GM19438 (cell line): ENCODE data around the gene THSD7B.
"Not testable (repeated sequence)": the region's sequence is repeated elsewhere in the genome, so short reads cannot be mapped to it uniquely, and the experiment has no call there.

Source experiments
- ATAC-seq: cut with Tn5 transposase; IDR thresholded peaks from one replicate; pipeline ENCODE4 v1.9.1; 2021; ENCODE audit warnings: low read depth; ENCODE audit not compliant: unreplicated experiment

THSD7B gene

DNA sequence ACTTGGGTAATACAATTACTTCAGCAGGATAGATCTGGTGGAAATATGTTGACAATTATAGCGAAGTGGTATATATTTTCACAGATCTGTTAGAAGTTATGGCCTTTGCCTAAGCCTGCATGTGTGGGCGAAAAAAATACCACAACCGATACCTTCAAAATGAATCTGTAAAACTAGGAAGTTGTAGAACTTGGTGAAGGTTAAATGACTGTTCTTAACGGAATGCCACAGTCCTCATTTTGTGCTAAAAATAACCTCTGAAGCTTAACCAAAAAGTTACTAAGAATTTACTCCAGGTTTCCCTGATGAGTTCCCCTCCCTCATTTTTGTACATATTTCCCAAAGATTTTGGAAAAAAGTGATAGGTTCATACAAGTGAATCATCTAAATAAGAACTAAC, 550.7 kb downstream of the THSD7B start:
- ATAC-seq: no peak

DNA sequence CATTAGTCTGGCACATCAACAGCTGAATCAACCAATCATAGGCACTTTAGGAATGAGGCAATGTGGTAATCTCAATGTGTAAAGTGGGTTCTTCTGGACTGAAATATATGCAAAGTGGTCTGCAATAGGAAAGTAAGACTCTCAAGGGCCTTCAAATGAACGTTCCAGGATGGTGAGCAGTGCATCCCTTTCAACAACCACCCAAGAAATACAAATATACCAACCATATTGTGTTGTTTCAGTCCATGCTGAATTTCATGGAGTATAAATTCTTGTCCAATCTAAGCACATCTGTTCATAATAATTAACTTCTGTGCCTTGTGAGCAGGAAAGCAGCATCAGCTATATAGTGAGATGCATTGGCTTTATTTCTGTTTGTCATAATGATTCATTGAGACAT, 556.2 kb downstream of the THSD7B start:
- ATAC-seq: no peak

DNA sequence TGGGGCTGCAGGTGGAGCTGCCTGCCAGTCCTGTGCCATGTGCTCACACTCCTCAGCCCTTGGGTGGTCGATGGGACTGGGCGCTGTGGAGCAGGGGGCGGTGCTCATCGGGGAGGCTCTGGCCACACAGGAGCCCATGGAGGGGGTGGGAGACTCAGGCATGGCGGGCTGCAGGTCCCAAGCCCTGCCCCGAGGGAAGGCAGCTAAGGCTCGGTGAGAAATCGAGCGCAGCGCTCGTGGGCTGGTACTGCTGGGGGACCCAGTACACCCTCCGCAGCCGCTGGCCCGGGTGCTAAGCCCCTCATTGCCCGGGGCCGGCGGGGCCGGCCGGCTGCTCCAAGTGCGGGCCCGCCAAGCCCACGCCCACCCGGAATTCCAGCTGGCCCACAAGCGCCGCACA, 566.2 kb downstream of the THSD7B start:
- not testable (repeated sequence) for ATAC-seq

DNA sequence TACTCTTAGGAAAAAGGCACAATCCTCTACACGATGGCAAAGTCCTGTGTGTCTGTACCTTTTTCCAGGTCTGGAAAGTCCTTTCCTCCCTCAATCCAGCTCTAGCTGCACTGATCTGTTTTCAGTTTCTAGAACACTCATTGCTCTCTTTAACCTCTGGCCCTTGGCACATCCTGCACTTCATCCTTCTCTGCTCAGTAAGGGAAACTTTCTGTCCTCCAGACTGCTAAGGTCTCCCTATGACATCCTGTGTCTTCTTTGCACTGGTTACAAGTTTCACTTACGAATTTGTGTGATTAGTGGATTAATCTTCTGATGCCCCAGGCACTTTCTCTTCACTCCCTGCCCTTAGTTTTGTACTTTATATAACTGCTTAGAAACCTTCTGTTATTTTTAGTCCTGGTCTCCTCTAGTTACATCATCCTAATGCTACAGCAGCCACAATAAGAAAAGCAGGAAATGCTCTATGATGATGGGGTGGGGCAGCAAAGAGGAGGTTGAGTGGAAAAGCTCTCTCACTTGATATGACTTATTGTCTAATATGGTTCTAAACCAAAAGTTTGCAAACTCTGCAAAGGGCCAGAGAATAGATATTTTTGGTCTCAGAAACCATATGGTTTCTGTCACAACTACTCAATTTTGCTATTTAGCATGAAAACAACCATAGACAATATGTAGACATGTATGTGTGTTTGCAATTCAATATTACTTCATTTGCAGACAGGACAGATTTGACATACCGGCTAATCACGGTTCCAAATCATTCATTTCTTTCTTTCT, 568.2 kb downstream of the THSD7B start:
- no peak for ATAC-seq

DNA sequence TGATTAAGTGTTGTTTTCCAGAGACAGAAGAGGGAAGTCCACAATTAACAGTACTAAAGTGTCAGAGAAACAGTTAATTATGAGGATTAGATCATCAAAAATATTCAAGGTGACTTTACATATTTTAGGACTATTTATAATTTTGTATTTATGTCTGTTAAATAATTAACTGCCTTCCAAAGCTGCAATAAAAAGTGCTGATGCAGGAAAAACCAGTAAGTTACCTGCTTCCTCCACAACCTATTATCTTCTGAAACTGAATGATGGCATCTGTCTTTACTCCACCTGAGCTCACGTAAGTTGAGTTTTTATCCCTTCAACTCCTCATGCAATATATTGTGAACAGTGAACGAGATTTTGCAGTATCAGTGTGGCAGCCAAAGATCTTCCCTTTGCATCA, 570.7 kb downstream of the THSD7B start:
- ATAC-seq: no peak

DNA sequence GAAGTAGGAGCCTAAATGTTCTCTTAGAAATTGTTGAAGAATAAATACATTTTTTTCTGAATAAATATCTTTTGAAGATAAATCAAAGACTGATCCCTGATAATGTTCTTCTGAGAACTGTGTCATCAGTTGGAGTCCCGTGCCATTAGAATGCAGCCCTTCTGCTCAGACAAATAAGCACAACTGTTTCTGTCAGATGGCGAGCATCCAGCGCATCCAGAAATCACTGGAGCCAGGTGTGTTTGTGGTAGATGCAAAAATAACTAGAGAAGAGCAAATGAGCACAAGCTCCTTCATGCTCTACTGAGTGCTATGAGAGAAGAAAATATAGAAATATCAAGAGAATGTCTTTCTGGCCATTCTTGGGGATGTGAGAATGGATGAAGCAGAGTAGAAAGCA, 573.7 kb downstream of the THSD7B start:
- ATAC-seq: no peak

DNA sequence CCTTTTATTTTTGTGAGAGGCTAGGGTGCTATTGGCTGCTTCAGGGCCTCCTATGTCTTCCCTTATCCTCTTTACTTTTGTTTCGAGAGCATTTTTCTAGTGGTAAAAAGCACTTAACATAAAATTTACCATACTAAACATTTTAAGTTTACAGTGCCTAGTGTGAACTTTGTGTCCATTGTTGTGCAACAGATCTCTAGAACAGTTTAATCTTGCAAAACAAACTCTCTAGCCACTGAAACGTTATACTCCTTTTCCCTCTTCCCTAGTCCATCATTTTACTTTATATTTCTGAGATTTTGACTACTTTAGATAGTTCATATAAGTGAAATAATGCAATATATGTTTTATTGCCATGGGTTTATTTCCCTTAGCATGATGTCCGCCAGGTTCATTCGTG, 580.6 kb downstream of the THSD7B start:
- no peak for ATAC-seq

DNA sequence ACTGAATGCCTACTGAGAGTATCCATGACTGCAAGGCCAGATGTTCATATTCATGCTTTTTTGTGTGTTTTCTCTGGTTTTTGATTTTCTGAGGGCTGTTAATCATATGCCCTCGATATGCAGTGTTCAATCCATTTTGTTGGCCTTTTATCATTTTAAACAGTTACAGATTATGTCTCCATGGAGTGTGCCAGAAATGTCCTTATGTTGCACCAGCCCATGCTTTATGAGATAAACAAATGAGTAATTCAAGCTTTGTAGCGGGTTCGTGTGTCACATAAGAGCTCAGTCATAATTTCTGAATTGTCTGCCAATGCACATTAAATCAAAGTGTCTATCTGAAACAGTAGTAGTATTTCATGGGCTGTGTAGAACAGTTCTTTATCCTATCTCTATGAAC, 583.0 kb downstream of the THSD7B start:
- no peak for ATAC-seq

DNA sequence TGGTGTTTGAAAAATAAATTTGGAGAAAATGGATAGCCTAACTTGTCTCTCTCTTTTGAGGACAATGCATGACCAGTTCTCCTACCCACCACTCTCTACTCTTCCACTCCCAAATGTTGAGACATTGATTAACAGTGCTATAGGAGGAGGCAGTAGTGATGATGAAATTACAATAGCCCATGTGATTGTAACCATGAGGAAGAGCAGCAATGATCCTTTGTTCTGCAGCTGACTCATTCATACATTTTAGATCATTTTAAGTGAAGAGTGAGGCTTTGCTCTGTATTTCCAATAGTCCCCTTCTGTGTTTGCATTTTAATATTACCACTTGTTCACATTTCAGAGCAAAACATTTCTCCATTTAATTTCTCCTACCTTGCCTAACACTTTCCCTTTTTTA, 592.3 kb downstream of the THSD7B start:
- ATAC-seq: no peak

DNA sequence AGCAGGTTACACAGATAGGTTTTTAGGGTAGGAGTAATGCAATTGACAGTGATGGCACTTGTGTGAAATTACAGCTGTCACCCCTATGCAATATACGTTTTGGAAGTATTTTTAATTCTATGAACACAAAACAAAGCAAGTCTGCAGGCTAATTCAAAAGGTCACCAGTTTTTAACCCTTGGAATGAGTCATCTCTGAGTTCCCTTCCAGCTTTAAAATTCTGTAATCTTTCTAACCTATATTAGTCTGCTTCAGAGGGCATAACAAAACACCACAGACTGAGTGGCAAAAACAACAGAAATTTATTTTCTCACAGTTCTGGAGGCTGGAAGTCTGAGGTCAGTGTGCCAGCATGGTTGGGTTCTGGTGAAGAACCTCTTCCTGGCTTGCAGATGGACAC, 602.0 kb downstream of the THSD7B start:
- ATAC-seq: no peak

DNA sequence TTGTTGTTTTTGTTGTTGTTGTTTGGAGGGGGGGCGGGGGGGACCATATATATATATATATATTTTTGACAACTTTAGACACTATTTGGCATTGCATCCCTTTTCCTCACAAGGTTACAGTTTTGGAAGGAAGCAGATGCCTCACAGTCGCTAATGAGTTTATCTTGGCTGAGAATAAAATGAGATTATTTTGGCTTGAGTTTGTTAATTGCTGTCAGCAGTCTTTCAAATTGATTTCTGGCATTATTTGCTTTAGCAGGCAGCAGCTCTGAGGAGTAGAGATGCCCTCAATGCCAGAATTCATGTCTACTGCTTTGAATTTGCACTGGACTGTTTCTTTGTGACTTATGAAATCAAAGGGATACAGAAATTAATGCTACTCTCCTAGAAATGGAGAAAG, 603.8 kb downstream of the THSD7B start:
- ATAC-seq: no peak

DNA sequence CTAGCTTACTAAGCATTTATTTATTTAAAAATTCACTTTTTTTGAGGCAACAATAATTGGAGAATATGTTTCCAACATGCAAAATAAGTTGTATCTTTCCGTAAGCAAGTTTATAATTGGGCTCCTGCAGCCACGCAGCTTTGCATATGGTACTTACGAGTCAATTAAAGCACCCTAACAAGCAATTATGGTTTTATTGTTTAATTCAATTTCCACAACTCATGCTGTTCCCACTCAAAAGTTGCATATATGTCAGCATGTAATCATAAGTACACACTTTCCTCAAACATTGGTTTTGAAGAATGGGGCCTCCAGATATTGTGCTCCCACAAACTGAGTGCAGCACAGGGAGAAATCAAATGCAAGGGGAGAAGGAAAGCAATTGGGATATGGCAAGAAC, 613.8 kb downstream of the THSD7B start:
- ATAC-seq: no peak

DNA sequence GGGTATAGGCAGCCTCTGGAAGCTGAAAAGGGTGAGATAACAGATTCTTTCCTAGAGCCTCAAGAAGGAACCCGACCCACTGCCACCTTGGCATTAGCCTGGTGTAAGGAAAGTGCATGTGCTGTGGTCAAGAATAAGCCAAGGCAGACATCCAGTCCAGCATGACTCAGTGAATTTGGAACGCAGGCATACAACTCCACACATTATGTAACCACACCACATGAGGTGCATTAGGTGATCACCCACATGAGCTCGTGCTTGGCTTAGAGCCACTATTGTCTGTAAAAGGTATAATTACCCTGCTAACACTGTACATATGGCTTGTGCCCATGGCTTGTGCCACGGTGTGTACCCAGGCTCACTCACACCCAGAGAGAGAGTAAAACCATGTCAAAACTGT, 615.3 kb downstream of the THSD7B start:
- no peak for ATAC-seq

DNA sequence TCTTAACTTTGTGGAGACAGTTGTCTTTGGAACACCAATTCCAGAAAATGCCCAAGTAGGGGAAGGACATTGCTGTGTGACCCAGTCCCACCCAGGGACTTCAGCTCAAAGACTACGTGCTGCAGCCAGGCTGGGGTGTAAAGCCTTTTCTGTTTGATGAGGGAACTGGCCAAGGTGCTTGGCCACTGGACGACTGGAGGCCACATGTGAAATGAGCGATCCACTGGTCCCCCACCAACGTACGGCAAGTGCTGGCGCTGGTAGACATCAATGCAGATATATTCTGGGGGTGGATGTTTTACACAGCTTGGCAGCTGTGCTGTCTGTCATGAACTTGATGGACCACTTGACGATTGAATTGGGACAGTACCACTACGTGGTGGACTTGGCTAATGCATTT, 616.4 kb downstream of the THSD7B start:
- ATAC-seq: no peak

DNA sequence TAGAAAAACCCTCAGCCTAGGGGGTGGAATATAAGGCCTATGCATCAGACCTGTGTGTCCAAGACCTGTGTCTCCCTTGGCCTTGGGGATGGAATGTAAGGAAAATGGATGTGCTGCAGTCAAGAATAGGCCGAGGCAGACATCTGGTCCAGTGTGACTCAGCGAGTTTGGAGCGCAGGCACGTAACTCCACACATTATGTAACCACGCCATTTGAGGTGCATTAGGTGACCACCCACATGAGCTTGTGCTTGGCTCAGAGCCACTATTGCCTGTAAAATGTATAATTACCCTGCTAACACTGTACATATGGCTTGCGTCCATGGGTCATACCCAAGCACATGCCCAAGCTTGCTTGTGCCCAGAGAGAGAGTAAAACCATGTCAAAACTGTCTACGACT, 618.0 kb downstream of the THSD7B start:
- ATAC-seq: no peak

DNA sequence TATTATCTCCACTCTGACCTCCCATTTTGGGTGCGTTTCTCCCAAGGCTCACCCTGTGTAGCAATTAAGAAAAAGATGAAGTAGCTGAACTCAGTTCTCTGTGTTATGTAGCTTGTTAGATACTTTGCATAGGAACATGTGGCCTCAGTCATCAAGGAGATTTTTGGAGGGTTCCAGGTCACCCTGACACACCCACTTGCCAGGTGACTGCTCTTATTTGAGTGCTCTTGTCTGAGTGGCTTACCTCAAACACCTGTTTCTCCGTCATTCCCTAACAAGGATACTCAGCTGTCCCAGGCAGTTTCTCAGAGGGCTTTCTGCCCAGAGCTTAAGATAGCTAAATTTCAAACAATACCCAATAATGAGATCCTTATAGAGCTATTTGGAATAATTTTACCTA, 621.7 kb downstream of the THSD7B start:
- no peak for ATAC-seq

DNA sequence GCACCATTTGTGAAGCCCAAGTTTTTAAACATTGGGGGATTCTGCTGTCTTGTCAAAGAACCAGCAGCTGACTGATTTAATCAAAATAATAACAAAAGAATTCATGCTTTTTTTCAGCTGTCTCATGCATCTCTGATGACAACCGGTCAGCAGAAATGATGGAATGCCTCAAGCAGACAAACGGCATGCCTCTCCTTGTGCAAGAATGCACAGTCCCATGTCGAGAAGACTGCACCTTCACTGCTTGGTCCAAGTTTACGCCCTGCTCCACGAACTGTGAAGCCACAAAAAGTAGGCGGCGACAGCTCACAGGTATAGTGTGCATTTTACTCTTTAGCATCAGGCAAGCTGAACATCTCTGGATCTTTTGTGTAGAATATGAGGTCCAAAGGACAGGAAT, 640.2 kb downstream of the THSD7B start:
- no peak for ATAC-seq

DNA sequence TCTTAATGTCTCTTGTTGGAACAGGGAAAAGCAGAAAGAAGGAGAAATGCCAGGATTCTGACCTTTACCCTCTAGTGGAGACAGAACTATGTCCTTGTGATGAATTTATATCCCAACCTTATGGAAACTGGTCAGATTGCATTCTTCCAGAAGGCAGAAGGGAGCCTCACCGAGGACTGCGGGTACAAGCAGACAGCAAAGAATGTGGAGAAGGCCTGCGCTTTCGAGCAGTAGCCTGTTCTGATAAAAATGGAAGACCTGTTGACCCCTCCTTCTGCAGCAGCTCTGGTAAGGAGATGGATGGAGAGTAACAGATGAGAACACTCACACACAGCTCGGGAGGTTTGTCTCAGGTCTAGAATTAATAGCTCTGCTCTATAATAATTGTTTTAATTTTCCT, 646.2 kb downstream of the THSD7B start:
- no peak for ATAC-seq

DNA sequence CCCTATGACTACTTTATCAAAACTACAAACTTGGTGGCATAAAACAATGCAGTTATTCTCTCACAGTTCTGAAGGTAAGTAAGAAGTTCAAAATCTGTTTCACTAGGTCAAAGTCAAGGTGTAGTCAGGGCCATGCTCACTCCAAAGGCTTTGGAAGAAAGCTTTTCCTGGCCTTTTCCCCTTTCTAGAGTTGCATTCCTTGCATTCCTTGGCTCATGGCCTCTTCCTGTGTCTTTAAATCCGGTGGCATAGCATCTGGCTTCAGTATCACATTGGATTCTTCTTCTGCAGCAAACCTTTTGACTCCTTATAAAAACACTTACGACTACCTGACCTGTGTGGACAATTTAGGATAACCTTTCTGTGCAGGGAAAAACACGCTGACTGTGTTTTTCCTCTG, 655.4 kb downstream of the THSD7B start:
- ATAC-seq: no peak

DNA sequence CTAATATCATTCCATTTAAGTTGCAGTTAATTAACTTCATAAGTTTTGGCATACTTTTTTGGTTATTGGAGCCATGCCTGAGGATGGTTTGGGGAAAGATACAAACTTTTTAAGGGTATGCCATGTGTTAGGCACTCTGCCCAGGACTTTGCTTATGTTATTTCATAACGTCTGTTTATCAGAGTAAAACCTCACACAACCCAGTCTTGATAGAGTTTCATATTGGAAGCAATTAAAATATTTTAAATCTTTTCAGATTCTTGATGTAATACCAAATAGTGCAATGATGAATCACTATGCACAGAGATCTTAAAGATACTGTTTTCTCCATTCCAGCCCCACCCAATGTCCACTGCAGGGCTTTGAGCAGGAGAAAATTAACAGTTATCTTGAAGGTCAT, 669.8 kb downstream of the THSD7B start:
- no peak for ATAC-seq

DNA sequence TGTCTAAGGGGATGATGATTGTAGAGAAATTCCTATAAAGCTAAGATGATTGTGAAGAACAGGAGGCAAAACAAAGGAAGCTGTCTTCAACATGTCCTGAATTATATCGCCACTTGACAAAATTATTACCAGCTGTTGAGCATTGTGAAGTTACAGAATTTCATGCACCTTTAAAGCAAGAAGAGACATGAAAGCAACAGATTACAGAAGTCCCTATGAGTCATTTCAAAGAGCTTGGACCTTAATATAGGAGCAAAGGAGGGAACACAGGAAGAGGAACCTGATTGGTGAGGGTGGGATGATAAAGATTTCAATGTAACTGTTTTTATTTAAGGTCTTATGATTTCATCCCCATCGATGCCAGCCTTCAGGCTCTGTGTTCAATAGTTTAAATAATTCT, 672.0 kb downstream of the THSD7B start:
- ATAC-seq: no peak

DNA sequence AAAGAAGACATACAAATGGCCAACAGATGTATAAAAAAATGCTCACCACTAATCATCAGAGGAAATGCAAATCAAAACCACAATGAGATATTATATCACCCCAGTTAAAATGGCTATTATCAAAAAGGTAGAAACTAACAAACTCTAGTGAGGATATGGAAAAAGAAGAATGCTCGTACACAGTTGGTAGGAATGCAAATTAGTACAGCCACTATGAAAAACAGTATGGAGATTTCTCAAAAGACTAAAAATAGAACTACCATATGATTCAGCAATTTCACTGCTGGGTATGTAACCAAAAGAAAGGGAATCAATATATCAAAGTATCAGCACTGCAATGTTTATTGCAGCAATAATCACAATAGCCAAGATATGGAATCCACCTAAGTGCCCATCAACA, 679.6 kb downstream of the THSD7B start:
- ATAC-seq: no peak

DNA sequence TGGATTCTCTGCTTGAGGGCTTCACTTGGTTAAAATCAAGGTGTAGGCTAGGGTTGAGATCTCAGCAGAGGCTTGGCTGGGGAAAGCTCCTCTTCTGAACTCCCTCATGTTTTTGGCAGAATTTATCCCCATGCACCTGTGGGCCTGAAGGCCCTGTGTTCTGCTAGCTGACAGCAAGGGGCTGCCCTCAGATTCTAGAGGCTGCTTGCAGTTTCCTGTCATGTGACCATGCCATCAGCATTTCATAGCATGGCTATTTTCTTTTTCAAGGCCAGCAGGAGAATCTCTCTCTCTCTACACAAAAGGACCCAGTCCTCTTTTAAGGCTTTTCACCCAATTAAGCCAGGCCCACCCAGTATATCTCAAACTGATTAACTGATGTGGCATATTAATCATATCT, 684.1 kb downstream of the THSD7B start:
- ATAC-seq: no peak
